ENCODE measurements around the gene PECR.

DNA sequence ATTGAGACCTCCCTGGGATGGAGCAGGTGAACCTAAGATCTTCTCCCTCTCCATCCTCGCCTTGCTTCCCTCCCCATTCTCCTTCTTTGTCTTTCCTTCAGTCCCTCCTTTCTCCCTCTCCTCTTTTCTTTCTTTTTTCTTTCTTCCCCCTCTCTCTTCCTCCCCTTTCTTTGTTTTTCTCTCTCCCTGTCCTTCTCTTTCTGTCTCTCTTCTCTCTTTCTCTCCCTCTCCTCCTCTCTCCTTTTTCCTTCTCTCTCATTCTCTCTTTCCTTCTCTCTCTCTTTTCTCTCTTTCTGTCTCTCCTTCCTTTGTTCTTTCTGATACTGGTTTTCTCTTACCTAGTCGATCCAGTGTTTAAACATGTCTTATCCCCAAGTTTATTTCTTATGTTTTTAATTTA lies 78.9 kb downstream of the PECR start:
- TF ChIP-seq EZH2 (IDR thresholded peaks at IDR 0.05; ENCODE audit: borderline replicate concordance, low read depth, low read length, severe bottlenecking), result no peak
- TF ChIP-seq CTCF (IDR thresholded peaks at IDR 0.05; ENCODE audit: borderline replicate concordance, extremely low read depth, low read length, poor library complexity, severe bottlenecking), result no peak
